Measurements from ENCODE around the gene JAK3.

DNA sequence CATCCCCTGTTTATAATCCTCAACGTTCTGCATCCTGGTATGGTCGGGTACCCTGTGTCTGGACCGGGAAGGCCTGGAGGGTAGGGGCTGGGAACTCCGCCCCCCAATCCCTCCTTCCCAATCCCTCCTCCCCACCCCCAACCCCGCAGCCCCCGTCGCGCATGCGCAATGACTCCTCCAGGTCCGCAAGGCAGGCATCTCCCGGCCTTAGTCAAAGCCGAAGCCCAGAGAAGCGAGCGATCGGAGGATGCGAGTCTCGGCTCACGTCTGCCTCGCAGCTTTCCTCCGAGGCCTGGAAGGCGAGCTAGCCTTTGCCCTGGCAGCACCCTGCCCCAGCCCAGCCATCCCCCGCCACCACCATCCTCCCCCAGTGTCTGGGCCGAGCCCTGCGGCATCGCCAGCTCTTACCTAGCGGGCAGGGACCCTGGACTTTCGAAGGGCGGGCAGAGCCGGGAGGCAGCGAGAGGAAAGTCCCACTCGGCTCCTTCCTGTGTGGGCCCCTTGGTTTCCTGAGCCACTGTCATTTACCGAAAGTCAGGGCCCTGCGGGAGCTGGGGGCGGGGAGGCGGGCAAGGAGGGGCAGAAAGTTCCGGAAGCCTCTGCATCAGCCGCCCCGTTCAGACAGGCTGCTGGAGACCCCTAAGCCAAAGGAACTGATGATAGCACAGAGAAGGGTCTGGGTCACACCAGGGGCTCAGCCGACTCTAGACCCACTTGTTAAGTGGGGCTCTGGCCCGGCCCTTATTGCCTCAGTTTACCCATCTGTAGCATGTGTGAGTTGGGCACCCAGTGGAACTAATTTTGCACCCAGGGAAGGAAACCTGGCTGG is at the start of gene JAK3:
- TF ChIP-seq POLR2AphosphoS5 (IDR thresholded peaks at IDR 0.05), result no peak
- TF ChIP-seq CTCF (IDR thresholded peaks at IDR 0.05), result no peak
